Measurements from ENCODE around the gene KRT15. TPM values are rescaled to one million over a fixed set of nuclear protein-coding genes. Genes with fewer than 3 reads are reported as not detected.

The KRT15 gene
- polyA plus RNA-seq, 1 of the 3 experiments (the other 2 are of a cell fraction), result 16.9 TPM

- no peak overlapping the region for H3K9ac ChIP-seq
- no peak overlapping the region for H3K27ac ChIP-seq (ENCODE audit: low read depth in 2 of 2, low read length in 1 of 2)
- H3K9me3 ChIP-seq, result no peaks in the 10 kb centered on the region
- H3K79me2 ChIP-seq (ENCODE audit: insufficient read depth), result no peaks in the 10 kb centered on the region
- H3K27me3 ChIP-seq (ENCODE audit: insufficient read depth), result no peaks in the 10 kb centered on the region
- H2AFZ ChIP-seq (ENCODE audit: low read depth), result no peak overlapping the region
- WGBS (ENCODE audit: low lambda C conversion rate), result 92% methylated on average over 3 of the region's 3 CpGs
- no peaks in the 10 kb centered on the region for H3K9me2 ChIP-seq
- CTCF ChIA-PET, result interaction anchor here (1.2 to 6.1 kb wide), 4 partner anchors 21 to 145 kb away, joined by 4 to 124 read pairs (median 7); no protein-coding TSS in a partner anchor
- no peak overlapping the region for H3K4me3 ChIP-seq (ENCODE audit: low read depth in 2 of 2, low read length in 1 of 2)
- no peak for DNase-seq
- peaks cover 27 to 41% of the 10 kb centered on the region in 2 experiments for H3K4me1 ChIP-seq (ENCODE audit: control insufficient read depth in 1 of 2, insufficient read depth in 2 of 2, low read depth in 1 of 2, low read length in 1 of 2)
- H3K4me2 ChIP-seq, result no peak overlapping the region
- TF ChIP-seq MEF2A (IDR thresholded peaks at IDR 0.05; ENCODE audit: borderline replicate concordance, low read depth) (no peak), SMC3 (IDR thresholded peaks at IDR 0.05; ENCODE audit: low read depth, low read length) (no peak), TAF1 (IDR thresholded peaks at IDR 0.05; ENCODE audit: borderline replicate concordance, low read depth, low read length) (no peak), PBX3 (IDR thresholded peaks at IDR 0.05) (no peak), IRF3 (IDR thresholded peaks at IDR 0.05; ENCODE audit: low read depth, low read length) (no peak)
- H4K20me1 ChIP-seq (ENCODE audit: insufficient read depth), result no peaks in the 10 kb centered on the region
- H3K36me3 ChIP-seq (replicated peaks in 1 of 2; ENCODE audit: control insufficient read depth in 1 of 2, insufficient read depth in 2 of 2, low read length in 1 of 2), result no peaks in the 10 kb centered on the region
- POLR2A ChIA-PET, result interaction anchor here (1.3 kb wide), 1 partner anchor 30 kb away, joined by 5 read pairs; no protein-coding TSS in a partner anchor
- peaks cover 2% of the 10 kb centered on the region for H3F3A ChIP-seq (replicated peaks; ENCODE audit: insufficient read depth)
These were observed 659 bp downstream of the KRT15 start for GRCh38 chr17:41518031-41518430.

GRCh38 chr17:41516830-41517283 is 1.8 kb downstream of the KRT15 start:
- no peaks in the 10 kb centered on the region for H4K20me1 ChIP-seq (ENCODE audit: insufficient read depth)
- no peak overlapping the region for H3K9ac ChIP-seq
- no peak overlapping the region for H3K4me3 ChIP-seq (ENCODE audit: low read depth in 2 of 2, low read length in 1 of 2)
- no peaks in the 10 kb centered on the region for H3K9me2 ChIP-seq
- H3K4me1 ChIP-seq (ENCODE audit: control insufficient read depth in 1 of 2, insufficient read depth in 2 of 2, low read depth in 1 of 2, low read length in 1 of 2), result peaks cover 16 to 32% of the 10 kb centered on the region in 2 experiments
- ChIA-PET POLR2A (no interaction called here), CTCF (interaction anchor here (1.2 to 6.1 kb wide), 3 partner anchors 14 to 32 kb away, joined by 3 to 124 read pairs (median 16); no protein-coding TSS in a partner anchor)
- no peaks in the 10 kb centered on the region for H3K27me3 ChIP-seq (ENCODE audit: insufficient read depth)
- no peak overlapping the region for H3K27ac ChIP-seq (ENCODE audit: low read depth in 2 of 2, low read length in 1 of 2)
- WGBS (ENCODE audit: low lambda C conversion rate), result 96% methylated on average over 10 of the region's 14 CpGs
- no peaks in the 10 kb centered on the region for H3K36me3 ChIP-seq (replicated peaks in 1 of 2; ENCODE audit: control insufficient read depth in 1 of 2, insufficient read depth in 2 of 2, low read length in 1 of 2)
- TF ChIP-seq USF2 (IDR thresholded peaks at IDR 0.05; ENCODE audit: borderline replicate concordance, low read depth, low read length), result no peak
- no peak for TF ChIP-seq FOXM1 (IDR thresholded peaks at IDR 0.05; ENCODE audit: low read depth)
- TF ChIP-seq EZH2phosphoT487 (IDR thresholded peaks at IDR 0.05; ENCODE audit: borderline replicate concordance, low read depth), result no peak
- TF ChIP-seq USF1 (IDR thresholded peaks at IDR 0.05; ENCODE audit: borderline replicate concordance, low read depth), result no peak
- TF ChIP-seq ELF1 (IDR thresholded peaks at IDR 0.05), result no peak
- no peak for TF ChIP-seq JUND (IDR thresholded peaks at IDR 0.05)
- peaks cover 2% of the 10 kb centered on the region for H3F3A ChIP-seq (replicated peaks; ENCODE audit: insufficient read depth)
- H3K79me2 ChIP-seq (ENCODE audit: insufficient read depth), result no peaks in the 10 kb centered on the region
- no peak overlapping the region for H3K4me2 ChIP-seq
- DNase-seq, result no peak
- no peak overlapping the region for H2AFZ ChIP-seq (ENCODE audit: low read depth)
- no peaks in the 10 kb centered on the region for H3K9me3 ChIP-seq

Measured in SK-N-SH (cell line).